Caco-2 (cell line): ENCODE data around the gene DCAF5. TPM values are rescaled to one million over a fixed set of nuclear protein-coding genes. Genes with fewer than 3 reads are reported as not detected.

ENCODE experiments used
- BruUV-seq: library from RNA; stranded (reverse); fragments of 400-500 nt; replicated peaks from 2 replicates; lab custom pipeline; 2021; lab: Mats Ljungman, UMichigan
- CTCF ChIA-PET: fragments of 300-600 bp; sonication (Branson Sonifier 250); formaldehyde crosslinking; loops from one replicate; lab custom pipeline; 2022; ENCODE audit warnings: antibody characterized with exemption; lab: Charles Lee
- POLR2A ChIA-PET: fragments of 300-600 bp; sonication (Branson Sonifier 250); formaldehyde crosslinking; loops from one replicate; lab custom pipeline; 2022; ENCODE audit warnings: antibody characterized with exemption; lab: Charles Lee
- DNase-seq, 2 experiments: peaks; one replicate each; pipeline versions ENCODE4 v3.0.0 to v3.0.0-alpha.2; 2020 to 2022
- H3K27me3 ChIP-seq: replicated peaks from 2 replicates; pipeline ENCODE4 v1.6.0; 2011; ENCODE audit warnings: low read length; ENCODE audit not compliant: control insufficient read depth, insufficient read depth
- H3K36me3 ChIP-seq: 2 replicates; pipeline ENCODE4 v1.5.1; 2011; ENCODE audit warnings: low read length; ENCODE audit not compliant: control insufficient read depth, insufficient read depth
- H3K4me1 ChIP-seq: fragments of 250-450 bp; sonication (Bioruptor Pico); 2 replicates; pipeline ENCODE4 v1.5.1; 2020; ENCODE audit warnings: mild to moderate bottlenecking
- H3K4me3 ChIP-seq: 2 replicates; pipeline ENCODE4 v1.5.1; 2011; ENCODE audit warnings: low read depth, mild to moderate bottlenecking, control low read depth, low read length
- H3K9me3 ChIP-seq: fragments of 250-450 bp; sonication (Bioruptor Pico); 2 replicates; pipeline ENCODE4 v1.5.1; 2020; ENCODE audit warnings: mild to moderate bottlenecking, moderate library complexity
- H3K27ac Mint-ChIP-seq: one replicate; pipeline ENCODE4 v1.8.0; 2022; ENCODE audit warnings: mixed read lengths; ENCODE audit not compliant: unreplicated experiment
- H3K27me3 Mint-ChIP-seq: one replicate; pipeline ENCODE4 v1.8.0; 2022; ENCODE audit warnings: mixed read lengths; ENCODE audit not compliant: insufficient read depth, unreplicated experiment
- H3K36me3 Mint-ChIP-seq: one replicate; pipeline ENCODE4 v1.8.0; 2022; ENCODE audit warnings: mild to moderate bottlenecking, mixed read lengths; ENCODE audit not compliant: insufficient read depth, unreplicated experiment
- H3K4me1 Mint-ChIP-seq: one replicate; pipeline ENCODE4 v1.8.0; 2022; ENCODE audit warnings: low read depth, mixed read lengths; ENCODE audit not compliant: unreplicated experiment
- H3K4me3 Mint-ChIP-seq: one replicate; pipeline ENCODE4 v1.8.0; 2022; ENCODE audit warnings: mild to moderate bottlenecking, moderate library complexity, mixed read lengths; ENCODE audit not compliant: unreplicated experiment
- H3K9me3 Mint-ChIP-seq: one replicate; pipeline ENCODE4 v1.8.0; 2022; ENCODE audit warnings: mixed read lengths; ENCODE audit not compliant: unreplicated experiment
- CTCF ChIP-seq, 2 experiments: fragments of 200-600 bp in 1 of 2; IDR thresholded peaks; 1 replicate in 1 of 2; 2 replicates in 1 of 2; pipeline versions ENCODE4 v1.5.1 to v1.8.0; 2011 to 2022; ENCODE audit warnings: antibody characterized with exemption in 1 of 2, control low read depth in 1 of 2, inconsistent platforms in 1 of 2, low read depth in 1 of 2, low read length in 1 of 2, mild to moderate bottlenecking in 1 of 2, moderate library complexity in 1 of 2; ENCODE audit not compliant: insufficient read depth in 1 of 2, severe bottlenecking in 1 of 2, unreplicated experiment in 1 of 2
- intact Hi-C: fragments of 100-400 bp; cut with micrococcal nuclease; formaldehyde crosslinking; loops from one replicate; pipeline ENCODE4 v1.10.0; 2022; ENCODE audit not compliant: unreplicated experiment
- total RNA-seq: library from RNA; stranded (reverse); gene quantifications from 2 replicates; pipeline ENCODE4 v1.2.3, GENCODE V29; 2022

Gene DCAF5
- total RNA-seq, 1 experiment from 2014 or later, result 34.8 TPM

GRCh38 chr14:69089046-69089445 is 63.9 kb downstream of the DCAF5 start:
- ChIA-PET POLR2A (no interaction called here), CTCF (interaction anchor here (0.6 kb wide), 1 partner anchor 86 kb away, joined by 3 read pairs; no protein-coding TSS in a partner anchor)
- H3K27me3 Mint-ChIP-seq, result no peaks in the 10 kb centered on the region
- H3K9me3 Mint-ChIP-seq, result no peaks in the 10 kb centered on the region
- H3K4me1 Mint-ChIP-seq, result peaks cover 16% of the 10 kb centered on the region
- no peak overlapping the region for H3K4me3 ChIP-seq
- BruUV-seq, result no TSS peak
- H3K9me3 ChIP-seq, result no peaks in the 10 kb centered on the region
- no peak for DNase-seq
- peaks cover 22% of the 10 kb centered on the region for H3K36me3 Mint-ChIP-seq
- no peaks in the 10 kb centered on the region; the same call in 1 of the 2 replicates for H3K36me3 ChIP-seq
- H3K4me3 Mint-ChIP-seq, result no peak overlapping the region
- no peaks in the 10 kb centered on the region; the same call in 1 of the 2 replicates for H3K27me3 ChIP-seq
- no peak overlapping the region for H3K27ac Mint-ChIP-seq
- no peak for TF ChIP-seq CTCF (IDR thresholded peaks at IDR 0.05; ENCODE audit: insufficient read depth in 1 of 2, low read depth in 1 of 2, low read length in 1 of 2, severe bottlenecking in 1 of 2, unreplicated experiment in 1 of 2)
- H3K4me1 ChIP-seq, result peaks cover 26% of the 10 kb centered on the region
- intact Hi-C loops, result no loop called here

- ChIA-PET CTCF (no interaction called here), POLR2A (no interaction called here)
- Mint-ChIP-seq H3K4me3 (no peak overlapping the region), H3K27ac (no peak overlapping the region), H3K36me3 (peaks cover 22% of the 10 kb centered on the region), H3K27me3 (no peaks in the 10 kb centered on the region), H3K4me1 (peaks cover 13% of the 10 kb centered on the region), H3K9me3 (no peaks in the 10 kb centered on the region)
- TF ChIP-seq CTCF (IDR thresholded peaks at IDR 0.05; ENCODE audit: insufficient read depth in 1 of 2, low read depth in 1 of 2, low read length in 1 of 2, severe bottlenecking in 1 of 2, unreplicated experiment in 1 of 2), result no peak
- no peaks in the 10 kb centered on the region; the same call in 1 of the 2 replicates for H3K27me3 ChIP-seq
- no peaks in the 10 kb centered on the region for H3K36me3 ChIP-seq
- DNase-seq, result no peak
- no peak overlapping the region for H3K4me3 ChIP-seq
- BruUV-seq, result no TSS peak
- intact Hi-C loops, result no loop called here
- H3K9me3 ChIP-seq, result no peaks in the 10 kb centered on the region
- H3K4me1 ChIP-seq, result peaks cover 22% of the 10 kb centered on the region
Measured at GRCh38 chr14:69088586-69088985, 64.3 kb downstream of the DCAF5 start.

GRCh38 chr14:69087061-69087461 is 65.9 kb downstream of the DCAF5 start:
- BruUV-seq, result no TSS peak
- Histone ChIP-seq H3K4me1 (peaks cover 21% of the 10 kb centered on the region), H3K4me3 (no peak overlapping the region), H3K9me3 (no peaks in the 10 kb centered on the region), H3K36me3 (no peaks in the 10 kb centered on the region), H3K27me3 (no peaks in the 10 kb centered on the region; the same call in 1 of the 2 replicates)
- H3K9me3 Mint-ChIP-seq, result no peaks in the 10 kb centered on the region
- no peak overlapping the region for H3K27ac Mint-ChIP-seq
- POLR2A ChIA-PET, result no interaction called here
- peaks cover 13% of the 10 kb centered on the region for H3K4me1 Mint-ChIP-seq
- peaks cover 22% of the 10 kb centered on the region for H3K36me3 Mint-ChIP-seq
- no peak for TF ChIP-seq CTCF (IDR thresholded peaks at IDR 0.05; ENCODE audit: insufficient read depth in 1 of 2, low read depth in 1 of 2, low read length in 1 of 2, severe bottlenecking in 1 of 2, unreplicated experiment in 1 of 2)
- CTCF ChIA-PET, result no interaction called here
- DNase-seq, result peak in 1 of 2 experiments; percentile 18
- H3K4me3 Mint-ChIP-seq, result no peak overlapping the region
- intact Hi-C loops, result loop anchor here (1.0 kb wide), 1 partner anchor 14 kb away; no protein-coding TSS in a partner anchor
- no peaks in the 10 kb centered on the region for H3K27me3 Mint-ChIP-seq
